GM21526 (cell line): ENCODE results near the gene EPN2.

Source experiments
- ATAC-seq: cut with Tn5 transposase; IDR thresholded peaks from one replicate; pipeline ENCODE4 v1.9.1; 2021; ENCODE audit warnings: moderate library complexity; ENCODE audit not compliant: unreplicated experiment, low FRiP score

The EPN2 gene

GRCh38 chr17:19322861-19323260 is 85.7 kb downstream of the EPN2 start:
- no peak for ATAC-seq

- no peak for ATAC-seq
These were observed 88.4 kb downstream of the EPN2 start for GRCh38 chr17:19325542-19325941.

GRCh38 chr17:19327031-19327783 is 90.0 kb downstream of the EPN2 start:
- no peak for ATAC-seq

- ATAC-seq, result no peak
These were observed 91.4 kb downstream of the EPN2 start for GRCh38 chr17:19328441-19329061.

GRCh38 chr17:19329136-19329535 is 92.0 kb downstream of the EPN2 start:
- ATAC-seq, result no peak

GRCh38 chr17:19329839-19330238 is 92.7 kb downstream of the EPN2 start:
- ATAC-seq, result no peak

GRCh38 chr17:19330271-19330670 is 93.1 kb downstream of the EPN2 start:
- ATAC-seq, result no peak

GRCh38 chr17:19331134-19331533 is 94.0 kb downstream of the EPN2 start:
- ATAC-seq, result no peak

GRCh38 chr17:19331543-19332245 is 94.5 kb downstream of the EPN2 start:
- ATAC-seq, result no peak

- ATAC-seq, result no peak
These were observed 95.4 kb downstream of the EPN2 start for GRCh38 chr17:19332371-19333131.

- ATAC-seq, result no peak
These were observed 95.9 kb downstream of the EPN2 start for GRCh38 chr17:19333132-19333440.

GRCh38 chr17:19333736-19334290 is 96.6 kb downstream of the EPN2 start:
- ATAC-seq, result no peak

GRCh38 chr17:19334331-19334730 is 97.2 kb downstream of the EPN2 start:
- no peak for ATAC-seq

GRCh38 chr17:19335951-19336631 is 98.9 kb downstream of the EPN2 start:
- no peak for ATAC-seq

- ATAC-seq, result no peak
These were observed 100.0 kb downstream of the EPN2 start for GRCh38 chr17:19336938-19337711.

- ATAC-seq, result no peak
These were observed 100.5 kb downstream of the EPN2 start for GRCh38 chr17:19337712-19338023.

- peak; percentile 54 for ATAC-seq
These were observed 101.1 kb downstream of the EPN2 start for GRCh38 chr17:19338031-19338990.

- ATAC-seq, result no peak
These were observed 102.2 kb downstream of the EPN2 start for GRCh38 chr17:19339341-19339815.
